Esophagus muscularis mucosa (tissue), 4 donors: ENCODE data around the gene FADS6. TPM values are rescaled to one million over a fixed set of nuclear protein-coding genes. Genes with fewer than 3 reads are reported as not detected.

Source experiments
- DNase-seq: peaks from one replicate; pipeline ENCODE4 v3.0.0-alpha.2; 2017; ENCODE audit errors: extremely low spot score
- H3K27ac ChIP-seq, 4 donors: fragments of 200-600 bp; sonication (generic); replicated peaks in 1 of 4; 1 replicate in 3 of 4; 2 replicates in 1 of 4; pipeline ENCODE4 v1.5.1; 2016 to 2019; ENCODE audit warnings: mild to moderate bottlenecking in 1 of 4
- H3K27me3 ChIP-seq, 4 donors: fragments of 200-600 bp; sonication (generic); one replicate each; pipeline versions ENCODE4 v1.5.1 to v1.6.0; 2016 to 2019
- H3K36me3 ChIP-seq, 4 donors: fragments of 200-600 bp; sonication (generic); one replicate each; pipeline ENCODE4 v1.5.1; 2016 to 2019
- H3K4me1 ChIP-seq, 4 donors: fragments of 200-600 bp; sonication (generic); one replicate each; pipeline ENCODE4 v1.5.1; 2016 to 2019
- H3K4me3 ChIP-seq, 4 donors: fragments of 200-600 bp; sonication (generic); 1 replicate in 2 of 4; 2 replicates in 2 of 4; pipeline ENCODE4 v1.5.1; 2016 to 2019; ENCODE audit warnings: mild to moderate bottlenecking in 4 of 4, moderate library complexity in 1 of 4
- H3K9me3 ChIP-seq, 4 donors: fragments of 200-600 bp; sonication (generic); 1 replicate in 3 of 4; 2 replicates in 1 of 4; pipeline ENCODE4 v1.5.1; 2016 to 2019
- CTCF ChIP-seq, 3 experiments: fragments of 200-600 bp in 2 of 3; fragments of 450-650 bp in 1 of 3; sonication (generic) in 2 of 3; IDR thresholded peaks; one replicate each; pipeline ENCODE4 v1.5.1; 2017 to 2019; ENCODE audit warnings: antibody characterized with exemption in 3 of 3, mild to moderate bottlenecking in 2 of 3, moderate library complexity in 1 of 3
- EP300 ChIP-seq: sonication (generic); formaldehyde crosslinking; IDR thresholded peaks from one replicate; pipeline ENCODE4 v1.6.1; 2017; ENCODE audit warnings: antibody characterized with exemption
- POLR2A ChIP-seq: fragments of 450-650 bp; IDR thresholded peaks from one replicate; pipeline ENCODE4 v1.6.1; 2017; ENCODE audit warnings: antibody characterized with exemption, moderate library complexity, mild to moderate bottlenecking, low read depth
- POLR2AphosphoS5 ChIP-seq, 2 donors: sonication (generic); formaldehyde crosslinking; IDR thresholded peaks; one replicate each; pipeline ENCODE4 v1.6.1; 2017; ENCODE audit warnings: antibody characterized with exemption in 2 of 2
- WGBS: methylation state at CpG from one replicate; pipeline ENCODE4 v1.1.5; 2018; 5-methylcytosine and 5-hydroxymethylcytosine counted together
- intact Hi-C: fragments of 100-400 bp; cut with DNase I; formaldehyde crosslinking; loops from one replicate; pipeline ENCODE4 v1.15.1; 2023
- total RNA-seq, 4 donors: library from RNA; depleted of rRNA; stranded (reverse); fragments of >200 nt; gene quantifications; one replicate each; pipeline versions ENCODE4 v1.1.0 to v1.2.1, GENCODE V29; 2016

The FADS6 gene
- total RNA-seq, 4 donors from 2014 or later = 0.33 TPM; not detected in 3

- TF ChIP-seq POLR2A = no peak
- TF ChIP-seq POLR2AphosphoS5 (IDR thresholded peaks at IDR 0.05) = no peak
- TF ChIP-seq EP300 = no peak
- no peak for TF ChIP-seq CTCF (IDR thresholded peaks at IDR 0.05)
- H3K27ac ChIP-seq = no peak overlapping the region
- no peaks in the 10 kb centered on the region for H3K9me3 ChIP-seq
- no peak for DNase-seq
- peaks cover 6 to 14% (median 10%) of the 10 kb centered on the region in 4 donors for H3K4me1 ChIP-seq
- H3K36me3 ChIP-seq = no peaks in the 10 kb centered on the region
- 79% methylated on average over 9 of the region's 9 CpGs for WGBS
- H3K27me3 ChIP-seq = peaks cover 9 to 72% (median 20%) of the 10 kb centered on the region in 4 donors
- intact Hi-C loops = no loop called here
- no peak overlapping the region for H3K4me3 ChIP-seq
These were observed 44.6 kb downstream of the FADS6 start for GRCh38 chr17:74848656-74849399.

GRCh38 chr17:74846621-74847020 is 46.8 kb downstream of the FADS6 start:
- Histone ChIP-seq H3K27ac (no peak overlapping the region), H3K27me3 (peaks cover 0 to 60% (median 4%) of the 10 kb centered on the region in 4 donors), H3K9me3 (no peaks in the 10 kb centered on the region), H3K4me1 (peaks cover 8 to 19% (median 18%) of the 10 kb centered on the region in 4 donors), H3K4me3 (no peak overlapping the region), H3K36me3 (no peaks in the 10 kb centered on the region)
- DNase-seq = no peak
- WGBS = 86% methylated on average over 15 of the region's 16 CpGs
- intact Hi-C loops = no loop called here
- TF ChIP-seq CTCF (IDR thresholded peaks at IDR 0.05) = no peak
- TF ChIP-seq EP300 = no peak
- TF ChIP-seq POLR2A = no peak

DNA sequence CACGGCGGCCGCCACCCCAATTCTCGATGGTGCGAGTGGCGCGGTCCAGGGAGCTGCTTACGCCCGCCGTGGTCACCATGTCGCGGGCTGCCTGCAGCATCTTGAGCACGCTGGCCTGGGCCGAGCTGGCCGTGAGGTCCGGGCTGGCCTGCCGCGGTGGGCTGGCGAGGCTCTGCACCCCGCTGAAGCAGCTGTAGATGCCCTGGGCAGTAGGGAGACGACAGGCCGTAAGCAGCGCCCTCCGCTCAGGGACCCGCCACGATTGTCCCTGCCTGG is 50.1 kb downstream of the FADS6 start:
- Histone ChIP-seq H3K9me3 (no peaks in the 10 kb centered on the region), H3K4me3 (peak overlapping the region; percentile 45 to 65 (median 50)), H3K4me1 (peaks cover 21 to 38% (median 36%) of the 10 kb centered on the region in 4 donors), H3K27ac (no peak overlapping the region), H3K36me3 (peaks cover 0 to 3% (median 0%) of the 10 kb centered on the region in 4 donors), H3K27me3 (peaks cover 0 to 34% (median 0%) of the 10 kb centered on the region in 4 donors)
- DNase-seq = no peak
- 67% methylated on average over 2 of the region's 26 CpGs for WGBS
- no peak for TF ChIP-seq CTCF (IDR thresholded peaks at IDR 0.05)
- TF ChIP-seq POLR2A = no peak
- TF ChIP-seq EP300 = no peak
- no peak for TF ChIP-seq POLR2AphosphoS5 (IDR thresholded peaks at IDR 0.05)
- intact Hi-C loops = no loop called here

GRCh38 chr17:74842599-74843351 is 50.7 kb downstream of the FADS6 start:
- peak overlapping the region; percentile 45 to 65 (median 50) for H3K4me3 ChIP-seq
- peaks cover 21 to 38% (median 36%) of the 10 kb centered on the region in 4 donors for H3K4me1 ChIP-seq
- 0% methylated on average over 27 of the region's 88 CpGs for WGBS
- no peaks in the 10 kb centered on the region for H3K9me3 ChIP-seq
- TF ChIP-seq EP300 = no peak
- TF ChIP-seq CTCF (IDR thresholded peaks at IDR 0.05) = peak; percentile 66 to 70 (median 67)
- peaks cover 0 to 34% (median 0%) of the 10 kb centered on the region in 4 donors for H3K27me3 ChIP-seq
- intact Hi-C loops = no loop called here
- H3K27ac ChIP-seq = peak overlapping the region in 1 of 4 donors; percentile 71
- no peak for DNase-seq
- H3K36me3 ChIP-seq = peaks cover 0 to 8% (median 0%) of the 10 kb centered on the region in 4 donors
